ENCODE results near the gene ZNF804B. TPM values are rescaled to one million over a fixed set of nuclear protein-coding genes. Genes with fewer than 3 reads are reported as not detected.

The ZNF804B gene
- total and polyA plus RNA-seq, 9 of the 15 experiments (the other 6 are each of a cell fraction or from before 2014, with no cell fraction given) = 0.04 to 0.22 (median 0.09) TPM; not detected in 6

- ChIA-PET CTCF (ENCODE audit: low intra/inter-chr PET ratio) (no interaction called here), POLR2A (interaction anchor here (0.7 kb wide), 1 partner anchor 591 kb away, joined by 3 read pairs; no protein-coding TSS in a partner anchor)
- Histone ChIP-seq H3K4me1 (replicated peaks in 1 of 2; ENCODE audit: control insufficient read depth in 2 of 2, insufficient read depth in 2 of 2, low read length in 2 of 2) (no peaks in the 10 kb centered on the region), H3K4me2 (ENCODE audit: insufficient read depth, low read length) (no peak overlapping the region), H3K27ac (ENCODE audit: extremely low read depth, low read depth, low read length) (no peak overlapping the region), H3K27me3 (ENCODE audit: control insufficient read depth in 2 of 2, insufficient read depth in 2 of 2, low read length in 2 of 2) (no peaks in the 10 kb centered on the region), H3K4me3 (no peak overlapping the region), H4K20me1 (replicated peaks; ENCODE audit: control insufficient read depth, insufficient read depth, low read length) (no peaks in the 10 kb centered on the region), H3K9me3 (replicated peaks; ENCODE audit: control insufficient read depth, insufficient read depth, low read depth, low read length) (peaks cover 7% of the 10 kb centered on the region; the same call in 1 of the 2 replicates), H3K9me1 (ENCODE audit: control insufficient read depth, insufficient read depth, low read length) (no peaks in the 10 kb centered on the region), H3K36me3 (ENCODE audit: control insufficient read depth, insufficient read depth, low read length) (no peaks in the 10 kb centered on the region), H2AFZ (ENCODE audit: low read depth, low read length) (no peak overlapping the region), H3K79me2 (ENCODE audit: control insufficient read depth, insufficient read depth, low read length) (no peaks in the 10 kb centered on the region), H3K9ac (ENCODE audit: insufficient read depth in 1 of 2, low read depth in 2 of 2, low read length in 2 of 2) (no peak overlapping the region)
- WGBS (ENCODE audit: insufficient coverage, low coverage, missing lambda C conversion rate) = 0% methylated on average over 3 of the region's 3 CpGs
- intact Hi-C loops (cut with micrococcal nuclease) = no loop called here
- in situ Hi-C loops (cut with MboI) = no loop called here
- DNase-seq (ENCODE audit: extremely low read depth in 1 of 4, low spot score in 3 of 4) (no peak), ATAC-seq (no peak), FAIRE-seq (no peak)
- no TSS peak for BruUV-seq (replicated peaks)
- TF ChIP-seq TRIM25 (IDR thresholded peaks at IDR 0.05; ENCODE audit: borderline replicate concordance) (no peak), MBD2 (IDR thresholded peaks at IDR 0.05; ENCODE audit: borderline replicate concordance, low read depth) (no peak), HES1 (IDR thresholded peaks at IDR 0.05; ENCODE audit: low read depth) (no peak), DDX20 (tag; IDR thresholded peaks at IDR 0.05; ENCODE audit: low read depth) (no peak), ZNF592 (IDR thresholded peaks at IDR 0.05) (no peak), ZMIZ1 (IDR thresholded peaks at IDR 0.05; ENCODE audit: low read depth in 2 of 2, low read length in 2 of 2) (no peak), ILK (tag; IDR thresholded peaks at IDR 0.05; ENCODE audit: borderline replicate concordance, low read depth) (no peak), SFPQ (IDR thresholded peaks at IDR 0.05; ENCODE audit: low read depth, low read length) (no peak)
Observed at GRCh38 chr7:89377219-89377618, 617.7 kb downstream of the ZNF804B start.

All from K562 (cell line).